Measurements from ENCODE around the gene LRRC58.

GRCh38 chr3:120304616-120305015, 44.5 kb downstream of the LRRC58 start:
- TF ChIP-seq GATA2 (IDR thresholded peaks at IDR 0.05; ENCODE audit: low read depth, low read length) (no peak), GATA3 (IDR thresholded peaks at IDR 0.05; ENCODE audit: low read depth, low read length) (no peak)

All from SH-SY5Y (cell line).